Measurements from ENCODE around the gene TYK2. TPM values are rescaled to one million over a fixed set of nuclear protein-coding genes. Genes with fewer than 3 reads are reported as not detected.
"Not testable (repeated sequence)": the region's sequence is repeated elsewhere in the genome, so short reads cannot be mapped to it uniquely, and the experiment has no call there.

TYK2 gene
- total RNA-seq, 1 donor from 2014 or later, result 67.2 TPM

DNA sequence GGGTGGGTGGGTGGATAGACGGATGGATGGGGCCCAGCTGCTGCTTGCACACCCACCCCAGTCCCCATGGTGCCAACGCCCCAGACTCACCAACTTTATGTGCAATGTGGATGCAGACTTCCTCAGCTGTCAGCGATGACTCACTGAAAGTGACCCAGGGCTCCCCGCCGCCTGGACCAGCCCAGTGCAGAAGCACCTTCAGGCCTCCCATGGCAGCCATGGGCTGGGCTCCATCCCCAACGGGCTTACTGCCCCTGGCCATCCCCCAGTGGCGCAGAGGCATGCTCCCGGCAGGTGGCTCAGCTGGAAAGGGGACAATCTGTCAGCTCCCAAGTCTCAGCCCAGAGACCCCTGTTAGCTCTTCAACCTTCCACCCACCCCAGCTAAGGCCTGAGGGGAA is 2.2 kb downstream of the TYK2 start:
- DNase-seq (ENCODE audit: low read depth), result no peak

GRCh38 chr19:10377140-10377640 is 3.2 kb downstream of the TYK2 start:
- DNase-seq (ENCODE audit: low read depth), result not testable (repeated sequence)

- no peak for DNase-seq (ENCODE audit: low read depth)
These were observed 5.4 kb downstream of the TYK2 start for GRCh38 chr19:10374931-10375330.

DNA sequence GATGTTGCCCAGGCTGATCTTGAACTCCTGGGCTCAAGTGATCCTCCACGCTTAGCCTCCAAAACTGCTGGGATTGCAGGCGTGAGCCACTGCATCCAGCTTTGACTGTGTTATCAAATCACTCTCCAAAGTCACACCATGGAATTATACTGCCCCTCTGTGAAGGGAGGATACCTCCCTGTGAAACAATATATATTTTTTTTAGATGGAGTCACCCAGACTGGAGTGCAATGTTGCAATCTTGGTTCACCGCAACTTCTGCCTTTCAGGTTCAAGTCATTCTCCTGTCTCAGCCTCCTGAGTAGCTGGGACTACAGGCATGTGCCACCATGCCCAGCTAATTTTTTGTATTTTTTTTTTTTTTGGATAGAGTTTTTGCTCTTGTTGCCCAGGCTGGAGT is 7.7 kb downstream of the TYK2 start:
- DNase-seq (ENCODE audit: low read depth), result no peak

DNA sequence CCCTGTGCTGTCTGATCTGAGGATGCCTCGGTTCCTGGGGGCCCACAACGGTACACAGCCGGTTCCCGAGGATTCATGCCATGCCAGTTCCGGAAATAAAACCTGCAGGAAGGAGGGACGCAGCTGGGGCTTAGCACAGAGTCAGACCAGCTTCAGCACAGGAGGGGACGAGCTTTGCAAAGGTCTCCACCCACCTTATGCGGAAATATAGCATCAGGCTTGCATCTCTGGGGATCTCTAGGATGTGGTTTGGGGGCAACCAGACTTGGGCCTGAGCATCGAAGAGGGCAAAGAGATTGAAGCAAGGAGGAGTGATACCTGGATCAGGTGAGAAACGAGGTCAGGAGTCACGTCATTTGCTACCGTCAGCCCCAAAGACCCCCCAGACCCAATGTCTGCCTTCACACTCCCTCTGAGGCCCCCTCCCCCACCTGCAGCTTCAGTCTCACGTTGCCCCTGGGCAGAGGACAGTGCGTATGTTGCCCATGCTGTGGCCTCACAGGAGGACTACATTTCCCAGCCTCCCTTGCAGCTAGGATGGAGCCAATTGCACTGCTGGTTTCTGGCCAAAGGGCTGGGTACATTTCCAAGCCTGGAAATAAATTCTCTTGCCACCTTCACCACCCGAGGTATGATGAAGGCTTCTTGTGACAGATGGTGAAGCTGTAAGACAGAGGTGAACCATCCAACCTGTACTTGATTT is 12.1 kb downstream of the TYK2 start:
- DNase-seq (ENCODE audit: low read depth), result no peak

GRCh38 chr19:10366950-10367512 is 13.3 kb downstream of the TYK2 start:
- not testable (repeated sequence) for DNase-seq (ENCODE audit: low read depth)

GRCh38 chr19:10365518-10365917 is 14.9 kb downstream of the TYK2 start:
- DNase-seq (ENCODE audit: low read depth), result no peak

- DNase-seq (ENCODE audit: low read depth), result no peak
These were observed 15.7 kb downstream of the TYK2 start for GRCh38 chr19:10364644-10365043.

DNA sequence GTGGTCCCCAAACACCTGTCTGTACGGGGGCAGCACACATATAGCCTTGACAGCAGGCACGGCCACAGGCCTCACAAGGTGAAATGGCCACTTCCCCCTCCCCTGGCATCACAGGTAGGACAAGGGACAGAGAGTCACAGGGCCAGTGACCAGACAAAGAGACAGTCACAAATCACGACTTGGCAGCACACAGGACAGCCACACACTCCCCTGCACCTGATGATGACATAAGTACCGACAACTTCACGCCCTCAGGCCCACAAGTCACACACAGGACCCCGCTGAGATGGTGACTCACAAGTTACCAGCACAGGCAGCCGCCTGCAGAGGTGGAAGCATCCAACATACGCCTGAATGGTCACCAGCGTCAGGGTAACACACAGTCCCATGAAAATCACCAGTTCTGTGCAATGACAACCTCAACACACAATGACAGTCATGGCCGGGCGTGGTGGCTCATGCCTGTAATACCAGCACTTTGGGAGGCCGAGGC is 16.5 kb downstream of the TYK2 start:
- no peak for DNase-seq (ENCODE audit: low read depth)

GRCh38 chr19:10362259-10362658 is 18.1 kb downstream of the TYK2 start:
- no peak for DNase-seq (ENCODE audit: low read depth)

GRCh38 chr19:10361569-10362011 is 18.8 kb downstream of the TYK2 start:
- DNase-seq (ENCODE audit: low read depth), result no peak

- no peak for DNase-seq (ENCODE audit: low read depth)
These were observed 23.9 kb downstream of the TYK2 start for GRCh38 chr19:10356431-10356830.

DNA sequence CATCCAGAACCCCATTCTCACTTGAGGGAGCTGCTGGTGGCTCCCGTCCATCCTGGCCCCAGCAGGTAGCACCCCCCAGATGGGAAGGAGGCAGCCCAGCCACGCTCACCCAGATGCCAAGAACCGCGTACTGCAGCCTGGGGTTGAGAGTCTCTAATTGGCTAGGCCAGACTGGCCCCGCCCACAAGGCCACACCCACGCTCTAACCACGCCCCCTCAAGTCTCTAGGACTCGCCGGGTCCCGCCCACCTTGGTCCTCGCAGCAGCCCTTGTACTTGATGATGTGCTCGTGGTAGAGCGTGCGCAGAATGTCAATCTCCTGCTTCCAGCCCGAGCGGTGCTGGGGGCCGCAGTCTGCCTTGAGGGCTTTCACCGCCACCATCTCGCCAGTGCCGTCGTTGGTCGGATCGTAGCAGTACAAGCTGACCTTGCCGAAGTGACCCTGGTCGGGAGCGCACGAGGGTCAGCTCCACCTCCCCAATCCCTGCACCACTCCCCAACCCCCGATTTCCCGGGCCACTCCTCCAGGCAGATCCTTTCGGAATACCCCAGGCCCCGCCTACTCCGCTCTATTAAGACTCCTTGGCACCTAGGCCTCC is 26.5 kb downstream of the TYK2 start:
- no peak for DNase-seq (ENCODE audit: low read depth)

DNA sequence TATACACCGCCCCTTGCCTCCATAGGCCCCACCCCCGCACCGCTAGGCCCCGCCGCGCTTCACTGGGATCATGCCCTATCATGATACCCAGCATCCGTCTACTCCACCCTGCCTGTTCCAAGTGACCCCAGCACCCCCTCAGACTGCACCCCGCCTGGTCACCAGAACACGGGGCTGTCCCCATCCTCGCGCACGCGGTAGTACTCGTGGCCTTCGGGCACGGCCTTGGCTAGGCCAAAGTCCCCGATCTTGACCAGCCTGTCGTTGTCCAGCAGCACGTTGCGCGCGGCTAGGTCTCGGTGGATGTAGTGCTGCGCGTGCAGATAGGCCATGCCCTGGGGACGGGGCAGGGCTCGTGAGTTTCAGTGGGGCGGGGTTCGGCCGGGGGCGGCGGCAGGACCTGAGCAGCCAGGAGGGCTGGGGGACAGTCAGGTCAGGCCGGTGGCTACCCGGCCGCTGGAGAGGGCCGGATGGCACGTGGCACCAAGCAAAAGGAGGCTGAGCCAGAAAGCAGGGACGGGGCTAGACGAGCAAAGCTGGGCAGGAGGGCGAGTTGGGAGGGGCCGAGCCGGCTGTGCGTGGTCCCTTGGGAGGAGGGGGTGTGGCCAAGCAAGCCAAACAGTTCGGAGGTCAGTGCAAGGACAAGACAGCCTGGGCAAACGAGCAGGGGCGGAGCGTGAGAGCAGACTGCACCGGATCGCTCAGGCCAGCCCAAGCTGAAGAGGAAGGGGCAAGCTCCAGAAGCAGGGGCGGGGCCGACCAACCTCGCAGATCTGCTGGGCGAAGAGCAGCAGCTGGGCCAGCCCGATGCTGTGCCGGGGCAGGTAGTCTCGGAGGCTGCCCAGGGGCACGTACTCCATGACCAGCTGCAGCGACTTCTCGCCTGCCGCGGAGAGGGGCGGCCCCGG is 27.4 kb downstream of the TYK2 start:
- DNase-seq (ENCODE audit: low read depth), result no peak

GRCh38 chr19:10346509-10346908 is 33.9 kb downstream of the TYK2 start:
- DNase-seq (ENCODE audit: low read depth), result no peak

DNA sequence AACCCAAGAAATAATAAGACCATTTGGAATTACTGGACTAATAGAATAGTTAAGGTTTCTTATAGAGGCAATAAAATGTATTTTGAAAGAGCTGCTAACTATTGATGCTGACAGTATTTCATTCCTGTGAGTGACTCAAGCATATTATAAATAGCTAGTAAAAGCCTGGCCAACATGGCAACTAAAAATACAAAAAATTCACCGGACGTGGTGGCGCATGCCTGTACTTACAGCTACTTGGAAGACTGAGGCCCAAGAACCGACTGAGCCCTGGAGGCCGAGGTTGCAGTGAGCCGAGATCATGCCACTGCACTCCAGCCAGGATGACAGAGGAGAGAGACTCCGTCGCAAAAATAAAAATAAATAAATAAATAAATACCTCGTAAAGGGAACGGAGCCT is 35.6 kb downstream of the TYK2 start:
- no peak for DNase-seq (ENCODE audit: low read depth)

DNA sequence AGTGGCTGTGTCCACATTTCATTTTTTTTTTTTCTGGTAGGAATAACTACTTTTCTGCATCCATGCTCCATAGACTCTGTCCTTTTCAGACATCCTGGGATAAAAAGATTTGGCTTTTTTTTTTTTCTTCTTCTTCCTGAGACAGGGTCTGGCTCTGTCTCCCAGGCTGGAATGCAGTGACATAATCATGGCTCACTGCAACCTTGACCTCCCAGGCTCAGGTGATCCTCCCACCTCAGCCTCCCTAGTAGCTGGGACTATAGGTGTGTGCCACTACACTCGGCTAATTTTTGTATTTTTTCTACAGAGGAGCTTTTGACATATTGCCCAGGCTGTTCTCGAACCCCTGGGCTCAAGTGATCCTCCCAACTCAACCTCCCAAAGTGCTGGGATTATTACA is 36.9 kb downstream of the TYK2 start:
- DNase-seq (ENCODE audit: low read depth), result no peak

DNA sequence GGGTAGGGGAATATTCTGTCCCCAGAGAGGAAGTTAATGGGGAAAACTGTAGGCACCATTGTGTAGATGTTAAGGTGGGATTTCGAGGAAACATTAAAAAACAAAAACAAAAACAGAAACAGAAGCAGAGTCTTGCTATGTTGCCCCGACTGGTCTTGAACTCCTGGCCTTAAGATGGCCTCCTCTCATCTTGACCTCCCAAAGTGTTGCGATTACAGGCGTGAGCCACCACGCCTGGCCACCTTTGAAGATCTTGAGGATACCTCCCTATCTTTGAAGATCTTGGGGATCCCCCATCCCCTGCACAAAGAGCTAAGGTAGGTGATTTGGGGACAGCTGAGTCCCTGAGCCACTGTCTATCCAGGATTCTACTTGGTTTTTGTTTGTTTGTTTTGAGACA is 40.4 kb downstream of the TYK2 start:
- no peak for DNase-seq (ENCODE audit: low read depth)

- no peak for DNase-seq (ENCODE audit: low read depth)
These were observed 40.9 kb downstream of the TYK2 start, which contains the start of gene ICAM3 for GRCh38 chr19:10339380-10339960. ICAM3 (minus strand) TSS chr19:10339624; CDS start chr19:10339614, 10 bp downstream.

DNA sequence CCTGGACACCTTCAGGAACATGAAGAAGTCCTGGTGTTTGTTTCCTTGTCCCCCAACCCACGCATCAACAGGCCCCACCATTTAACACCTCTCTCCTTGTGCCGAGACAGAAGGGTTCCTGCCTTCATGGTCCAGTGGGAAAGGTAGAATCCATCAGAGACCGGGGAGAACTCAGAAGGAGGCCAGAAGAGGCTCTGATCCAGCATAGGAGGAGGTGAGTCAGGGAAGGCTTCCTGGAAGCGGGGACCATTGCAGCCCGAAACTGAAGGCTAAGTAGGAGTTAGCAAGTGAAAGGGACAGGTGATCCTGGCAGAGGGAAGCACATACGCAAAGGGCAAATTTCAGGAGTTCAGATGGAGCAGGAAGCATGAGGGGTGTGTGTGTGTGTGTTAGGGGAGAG is 41.4 kb downstream of the TYK2 start:
- no peak for DNase-seq (ENCODE audit: low read depth)

GRCh38 chr19:10336725-10337124 is 43.6 kb downstream of the TYK2 start:
- not testable (repeated sequence) for DNase-seq (ENCODE audit: low read depth)

Data from myocyte (in vitro differentiated cells).